HG03378 (cell line): Measurements from ENCODE around the gene CDC16.
A peak's percentile ranks its signal among the peaks of the same experiment; 100 is the strongest.
"Not testable (repeated sequence)": the region's sequence is repeated elsewhere in the genome, so short reads cannot be mapped to it uniquely, and the experiment has no call there.

Experiments used
- ATAC-seq: cut with Tn5 transposase; IDR thresholded peaks from one replicate; pipeline ENCODE4 v1.9.1; 2021; ENCODE audit warnings: mild to moderate bottlenecking, moderate library complexity; ENCODE audit not compliant: unreplicated experiment

The CDC16 gene

GRCh38 chr13:114234645-114235421 lies at the start of gene CDC16:
Gene CDC16 (plus strand): TSS chr13:114234897. CDS start chr13:114235085, 188 bp downstream.
- peak; percentile 77 for ATAC-seq

GRCh38 chr13:114185182-114185971 lies 49.3 kb upstream of the CDC16 start:
- ATAC-seq: no peak

- ATAC-seq: no peak
Measured at GRCh38 chr13:114194853-114195252, 39.8 kb upstream of the CDC16 start.

- ATAC-seq: no peak
Measured at GRCh38 chr13:114196629-114197028, 38.1 kb upstream of the CDC16 start.

GRCh38 chr13:114198556-114198955 lies 36.1 kb upstream of the CDC16 start:
- ATAC-seq: no peak

GRCh38 chr13:114199526-114199925 lies 35.2 kb upstream of the CDC16 start:
- not testable (repeated sequence) for ATAC-seq

GRCh38 chr13:114199954-114200353 lies 34.7 kb upstream of the CDC16 start:
- ATAC-seq: no peak

GRCh38 chr13:114200399-114200911 lies 34.2 kb upstream of the CDC16 start:
- ATAC-seq: no peak

- ATAC-seq: no peak
Measured at GRCh38 chr13:114202581-114202980, 32.1 kb upstream of the CDC16 start.

- no peak for ATAC-seq
Measured at GRCh38 chr13:114203536-114203935, 31.2 kb upstream of the CDC16 start.

GRCh38 chr13:114204894-114205293 lies 29.8 kb upstream of the CDC16 start:
- ATAC-seq: no peak

- no peak for ATAC-seq
Measured at GRCh38 chr13:114208134-114208533, 26.6 kb upstream of the CDC16 start.

- ATAC-seq: no peak
Measured at GRCh38 chr13:114211446-114212157, 23.1 kb upstream of the CDC16 start.

- ATAC-seq: no peak
Measured at GRCh38 chr13:114212158-114212495, 22.6 kb upstream of the CDC16 start.

GRCh38 chr13:114213980-114214379 lies 20.7 kb upstream of the CDC16 start:
- no peak for ATAC-seq

GRCh38 chr13:114219392-114219791 lies 15.3 kb upstream of the CDC16 start:
- ATAC-seq: no peak

- no peak for ATAC-seq
Measured at GRCh38 chr13:114222461-114222968, 12.2 kb upstream of the CDC16 start.

GRCh38 chr13:114224201-114224600 lies 10.5 kb upstream of the CDC16 start:
- ATAC-seq: no peak

- ATAC-seq: no peak
Measured at GRCh38 chr13:114225610-114226009, 9.1 kb upstream of the CDC16 start.

- no peak for ATAC-seq
Measured at GRCh38 chr13:114226088-114226487, 8.6 kb upstream of the CDC16 start.

- peak; percentile 78 for ATAC-seq
Measured at GRCh38 chr13:114226699-114227323, 7.9 kb upstream of the CDC16 start.
